Measurements from ENCODE around the gene GMNN.
"Not testable (repeated sequence)": the region's sequence is repeated elsewhere in the genome, so short reads cannot be mapped to it uniquely, and the experiment has no call there.

Gene GMNN

GRCh38 chr6:24774696-24775519, at the start of gene GMNN:
TSS of gene GMNN (plus strand) at chr6:24774937. CDS start at chr6:24777247, 2,310 bp downstream.
- peak; percentile 97 for ATAC-seq
- DNase-seq, result peak; percentile 100

GRCh38 chr6:24730653-24731052, 44.1 kb upstream of the GMNN start:
- DNase-seq, ATAC-seq: not testable (repeated sequence)

GRCh38 chr6:24731456-24732134, 43.1 kb upstream of the GMNN start:
- not testable (repeated sequence) for DNase-seq, ATAC-seq

DNA sequence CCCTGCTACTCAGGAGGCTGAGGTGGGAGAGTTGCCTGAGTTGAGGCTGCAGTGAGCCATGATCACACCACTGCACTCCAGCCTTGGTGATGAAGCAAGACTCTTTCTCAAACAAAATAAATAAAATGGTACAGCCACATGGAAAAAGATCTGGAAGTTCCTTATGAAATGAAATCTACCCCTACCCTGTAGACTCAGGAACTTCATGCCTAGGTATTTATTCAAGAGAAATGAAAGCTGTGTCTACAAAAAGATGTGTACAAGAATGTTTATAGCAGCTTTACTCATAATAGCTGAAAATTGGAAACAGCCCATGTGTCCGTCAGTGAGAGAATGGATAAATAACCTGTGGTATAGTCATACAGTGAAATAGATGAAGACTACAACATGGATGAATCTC, 40.6 kb upstream of the GMNN start:
- ATAC-seq (no peak), DNase-seq (no peak)

GRCh38 chr6:24734710-24735109, 40.0 kb upstream of the GMNN start:
- DNase-seq, ATAC-seq: not testable (repeated sequence)

GRCh38 chr6:24738741-24739140, 36.0 kb upstream of the GMNN start:
- no peak for ATAC-seq

GRCh38 chr6:24740861-24741260, 33.9 kb upstream of the GMNN start:
- ATAC-seq, result no peak
- no peak for DNase-seq

More at GRCh38 chr6:24738741-24739140, 36.0 kb upstream of the GMNN start:
- DNase-seq, result no peak

GRCh38 chr6:24742216-24742738, 32.5 kb upstream of the GMNN start:
- DNase-seq (no peak), ATAC-seq (no peak)

DNA sequence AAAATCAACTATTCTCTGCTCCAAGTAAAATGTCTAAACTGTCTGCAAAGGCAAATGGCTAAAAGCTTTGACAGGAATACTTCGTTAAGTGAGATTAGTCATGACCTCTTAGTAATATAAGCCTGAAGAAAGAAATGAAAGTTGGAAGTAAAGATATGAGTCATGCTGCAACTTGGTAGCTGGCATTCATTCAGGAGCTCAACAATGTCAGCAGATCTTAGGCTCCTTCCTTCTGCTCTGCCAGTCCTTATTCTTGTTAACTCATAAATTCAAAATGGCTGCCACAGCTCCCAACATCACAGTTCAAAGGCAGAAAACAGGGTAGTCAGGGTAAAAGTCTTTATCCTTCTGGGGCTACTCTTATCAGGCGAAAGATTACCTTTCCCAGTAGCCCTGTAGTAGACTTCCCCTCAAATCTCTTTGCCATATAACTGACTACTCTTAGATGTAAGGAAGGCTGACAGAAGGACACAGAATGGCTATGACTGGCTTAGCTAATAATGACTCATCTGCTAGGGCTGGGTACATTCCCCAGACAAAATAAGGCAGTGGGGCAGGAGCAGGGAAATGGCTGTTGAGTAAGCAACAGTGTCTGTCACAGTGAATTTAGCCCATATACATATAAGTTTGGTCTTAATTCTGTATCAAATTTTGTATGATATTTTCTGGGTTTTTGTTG, 31.3 kb upstream of the GMNN start:
- ATAC-seq (peak; percentile 94), DNase-seq (peak; percentile 36)

DNA sequence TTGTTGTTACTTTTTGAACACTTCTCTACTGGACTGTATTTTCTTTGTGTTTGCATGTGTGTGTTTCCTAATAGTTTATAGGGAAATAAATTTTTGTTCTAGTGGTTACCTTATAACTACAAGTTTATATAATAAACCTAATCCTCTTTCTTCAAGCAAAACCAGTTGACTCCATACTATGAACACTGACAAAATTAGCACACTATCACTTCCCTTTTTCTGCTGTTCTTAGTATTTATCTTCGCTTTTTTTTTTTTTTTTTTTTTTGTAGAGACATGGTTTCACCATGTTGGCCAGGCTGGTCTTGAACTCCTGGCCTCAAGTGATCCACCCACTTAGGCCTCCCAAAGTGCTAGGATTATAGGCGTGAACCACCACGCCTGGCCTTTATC, 30.8 kb upstream of the GMNN start:
- ATAC-seq (no peak), DNase-seq (no peak)

DNA sequence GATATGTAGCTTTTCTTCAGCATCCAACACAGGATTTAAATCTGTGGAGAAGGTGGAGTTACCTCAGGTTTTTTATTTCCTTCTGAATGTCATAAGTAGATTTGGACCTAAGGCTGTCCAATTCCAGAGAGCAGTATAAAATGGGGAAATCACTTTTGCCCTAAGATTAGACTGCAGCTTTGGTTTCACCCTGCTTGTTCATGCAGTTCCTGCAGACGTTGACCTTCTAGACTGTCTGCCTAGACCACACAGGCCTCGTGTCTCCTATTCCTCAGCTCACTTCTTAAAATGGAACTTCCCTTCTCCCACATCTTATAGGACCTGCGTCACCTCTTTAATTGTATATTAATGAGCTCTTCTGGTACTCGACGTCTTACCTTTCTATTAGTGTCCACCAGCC, 29.8 kb upstream of the GMNN start:
- no peak for ATAC-seq
- no peak for DNase-seq

GRCh38 chr6:24749297-24749696, 25.4 kb upstream of the GMNN start:
- DNase-seq (no peak), ATAC-seq (no peak)

- ATAC-seq, DNase-seq: not testable (repeated sequence)
Measured at GRCh38 chr6:24750878-24751277, 23.9 kb upstream of the GMNN start.

- ATAC-seq (no peak), DNase-seq (no peak)
Measured at GRCh38 chr6:24752503-24752902, 22.2 kb upstream of the GMNN start.

DNA sequence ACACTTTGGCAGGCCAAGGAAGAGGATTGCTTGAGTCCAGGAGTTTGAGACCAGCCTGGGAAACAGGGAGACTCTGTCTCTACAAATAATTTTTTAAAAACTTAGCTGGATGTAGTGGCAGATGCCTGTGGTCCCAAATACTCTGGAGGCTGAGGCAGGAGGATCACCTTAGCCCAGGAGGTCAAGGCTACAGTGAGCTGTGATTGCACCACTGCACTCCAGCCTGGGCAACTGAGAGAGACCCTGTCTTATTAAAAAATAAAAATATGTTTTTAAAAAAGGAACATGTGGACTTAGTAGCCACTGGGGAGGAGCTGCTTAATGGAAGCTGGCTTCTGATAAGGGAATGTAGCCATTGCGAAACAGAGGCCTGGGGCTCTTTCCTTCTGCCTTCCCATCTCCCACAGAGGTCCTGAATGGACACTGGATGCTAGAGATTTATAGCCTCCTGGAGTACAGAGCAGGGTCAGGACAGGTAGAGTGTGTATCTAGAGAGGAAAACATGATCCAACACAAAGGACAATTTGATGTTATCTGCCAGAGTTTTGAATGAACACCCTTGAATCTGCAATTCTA, 21.7 kb upstream of the GMNN start:
- ATAC-seq, result no peak
- DNase-seq, result no peak

DNA sequence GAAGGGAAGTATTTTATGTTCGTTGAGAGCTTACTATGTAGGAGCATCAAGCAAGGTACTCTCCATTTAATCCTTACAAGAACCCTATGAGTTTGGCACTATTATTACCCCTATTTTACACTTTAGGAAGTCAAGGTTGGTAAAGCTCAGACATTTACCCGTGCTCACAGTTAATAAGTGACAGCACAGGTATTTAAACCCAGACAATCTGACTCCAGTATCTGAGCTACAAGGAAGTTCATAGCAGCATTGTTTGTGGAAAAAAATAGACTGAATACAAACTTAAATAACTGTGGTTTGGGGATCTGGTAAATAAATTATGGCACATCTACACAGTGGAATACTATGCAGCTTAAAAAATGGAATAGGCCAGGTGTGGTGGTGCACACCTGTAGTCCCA, 21.2 kb upstream of the GMNN start:
- ATAC-seq, result no peak
- no peak for DNase-seq

- not testable (repeated sequence) for DNase-seq, ATAC-seq
Measured at GRCh38 chr6:24754378-24754777, 20.4 kb upstream of the GMNN start.

DNA sequence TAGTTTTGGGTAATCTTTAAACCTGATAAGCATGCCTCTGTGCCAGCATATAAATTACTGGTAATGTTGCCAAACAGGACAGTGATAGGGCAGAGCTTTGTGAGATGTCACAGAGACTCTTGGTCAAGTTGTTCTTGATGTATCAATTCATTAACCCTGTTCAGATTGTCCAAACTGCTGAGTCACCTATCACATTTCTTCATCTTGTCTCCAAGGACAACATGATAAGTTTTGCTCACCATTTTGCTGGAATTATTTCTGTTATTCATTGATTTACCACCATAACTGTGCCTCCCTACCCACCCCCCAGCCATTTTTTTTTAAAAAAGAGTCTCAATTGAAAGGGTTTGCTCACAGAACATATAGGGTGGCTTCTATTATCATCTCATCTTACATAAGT, 19.5 kb upstream of the GMNN start:
- ATAC-seq, result no peak

DNA sequence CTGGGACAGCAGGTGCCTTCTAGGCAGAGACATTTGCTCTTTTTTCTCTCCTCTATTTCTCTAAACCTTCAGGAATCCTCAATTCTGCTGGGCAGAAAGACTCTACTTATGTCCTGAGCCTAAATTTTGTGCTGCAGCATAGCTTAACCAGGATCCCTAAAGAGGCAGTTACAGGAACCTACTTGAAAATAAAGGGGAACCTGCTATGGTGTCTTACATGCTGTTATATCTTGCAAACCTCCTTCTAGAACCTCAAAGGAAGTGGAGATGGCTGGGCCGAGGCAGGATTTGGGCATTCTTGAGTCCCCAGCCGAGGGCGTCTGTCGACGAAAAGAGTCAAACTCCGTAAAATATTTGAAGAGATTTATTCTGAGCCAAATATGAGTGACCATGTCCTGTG, 17.1 kb upstream of the GMNN start:
- DNase-seq (no peak), ATAC-seq (no peak)

More for the DNA sequence above, 19.5 kb upstream of the GMNN start:
- no peak for DNase-seq

DNA sequence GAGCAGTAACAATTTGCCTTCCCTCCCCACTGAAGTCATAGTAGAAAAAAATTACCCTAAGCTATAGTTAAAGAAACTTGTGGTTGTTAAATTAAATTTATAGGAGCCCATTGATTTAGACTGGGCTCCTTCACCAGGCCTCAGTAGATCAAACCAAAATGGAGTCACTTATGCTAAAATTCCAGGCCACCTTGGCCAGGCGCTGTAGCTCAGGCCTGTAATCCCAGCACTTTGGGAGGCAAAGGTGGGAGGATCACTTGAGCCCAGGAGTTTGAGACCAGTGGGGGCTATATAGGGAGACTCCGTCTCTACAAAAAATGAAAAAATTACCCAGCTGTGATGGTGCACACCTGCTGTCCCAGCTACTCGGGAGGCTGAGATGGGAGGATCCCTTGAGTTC, 15.0 kb upstream of the GMNN start:
- ATAC-seq (no peak), DNase-seq (no peak)

- no peak for ATAC-seq
- DNase-seq, result no peak
Measured at GRCh38 chr6:24760210-24760609, 14.5 kb upstream of the GMNN start.

DNA sequence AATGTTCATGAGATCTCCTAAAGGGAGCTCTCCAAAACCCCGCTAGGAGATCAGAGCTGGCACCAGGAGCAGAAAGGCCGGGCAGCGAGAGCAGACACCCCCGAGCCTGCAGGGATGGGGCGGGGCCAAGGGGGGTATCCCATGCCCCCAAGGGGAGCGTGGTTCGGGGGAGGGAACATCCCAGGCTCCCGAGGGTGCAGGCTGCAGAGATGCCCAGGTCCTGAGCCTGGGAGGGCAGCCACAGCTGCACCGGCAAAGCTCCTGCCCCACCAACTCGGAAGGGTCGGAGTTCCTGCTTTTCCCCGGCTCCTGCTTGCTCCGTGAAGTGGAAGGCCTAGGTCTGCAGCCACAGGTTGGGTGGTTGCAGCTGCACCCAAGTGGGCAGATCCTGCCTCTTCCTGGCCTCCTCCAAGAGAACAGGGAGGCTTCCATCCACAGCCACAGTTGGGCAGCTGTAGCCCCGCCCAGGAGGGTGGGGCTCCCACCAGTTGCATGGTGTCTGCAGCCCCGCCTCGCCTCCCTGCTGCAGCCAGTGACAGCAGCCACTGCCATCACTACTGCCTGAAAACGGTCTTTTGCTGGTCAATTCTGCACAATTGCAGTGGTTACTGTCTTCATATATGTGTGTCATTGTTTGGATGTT, 13.4 kb upstream of the GMNN start:
- DNase-seq, result no peak
- ATAC-seq, result peak; percentile 46
